Liver (tissue), 9 donors: ENCODE results near the gene HOXD13. TPM values are rescaled to one million over a fixed set of nuclear protein-coding genes. Genes with fewer than 3 reads are reported as not detected.

Experiments
- DNase-seq: peaks from one replicate; pipeline ENCODE4 v3.0.0-alpha.2; 2017; ENCODE audit warnings: low spot score
- H3K27ac ChIP-seq, 2 donors: one replicate each; pipeline ENCODE4 v1.7.0; 2013; ENCODE audit warnings: inconsistent platforms in 2 of 2, low read length in 2 of 2, control low read depth in 1 of 2, low read depth in 1 of 2, mild to moderate bottlenecking in 1 of 2
- H3K27me3 ChIP-seq, 4 donors: one replicate each; pipeline versions ENCODE4 v1.6.1 to v1.7.0; 2013; ENCODE audit warnings: low read length in 3 of 4, inconsistent platforms in 1 of 4, mild to moderate bottlenecking in 1 of 4, moderate library complexity in 1 of 4; ENCODE audit not compliant: control insufficient read depth in 4 of 4, insufficient read depth in 4 of 4
- H3K36me3 ChIP-seq, 4 donors: one replicate each; pipeline versions ENCODE4 v1.6.1 to v1.7.0; 2013; ENCODE audit warnings: low read length in 3 of 4, mild to moderate bottlenecking in 3 of 4, low read depth in 1 of 4, moderate library complexity in 1 of 4; ENCODE audit not compliant: control insufficient read depth in 4 of 4, insufficient read depth in 3 of 4
- H3K4me1 ChIP-seq, 4 donors: one replicate each; pipeline versions ENCODE4 v1.6.1 to v1.7.0; 2013; ENCODE audit warnings: low read length in 3 of 4, mild to moderate bottlenecking in 3 of 4, moderate library complexity in 1 of 4; ENCODE audit not compliant: control insufficient read depth in 4 of 4, insufficient read depth in 4 of 4
- H3K4me3 ChIP-seq, 3 donors: one replicate each; pipeline versions ENCODE4 v1.6.1 to v1.7.0; 2013; ENCODE audit warnings: low read length in 3 of 3, control low read depth in 1 of 3, low read depth in 1 of 3, mild to moderate bottlenecking in 1 of 3
- H3K9ac ChIP-seq, 2 donors: one replicate each; pipeline ENCODE4 v1.7.0; 2013; ENCODE audit warnings: low read length in 2 of 2, mild to moderate bottlenecking in 2 of 2, moderate library complexity in 2 of 2, control low read depth in 1 of 2, low read depth in 1 of 2
- H3K9me3 ChIP-seq, 4 donors: one replicate each; pipeline versions ENCODE4 v1.6.1 to v1.7.0; 2013; ENCODE audit warnings: low read length in 3 of 4; ENCODE audit not compliant: control insufficient read depth in 4 of 4
- ATF3 ChIP-seq: IDR thresholded peaks from 2 replicates; pipeline ENCODE4 v1.6.1; 2016; ENCODE audit warnings: antibody characterized with exemption
- CTCF ChIP-seq: fragments of 150-350 bp; IDR thresholded peaks from 2 replicates; pipeline ENCODE4 v1.5.1; 2017; ENCODE audit warnings: improper control_type of control experiment, low read depth, low read length; ENCODE audit not compliant: missing input control
- EGR1 ChIP-seq, 2 donors: IDR thresholded peaks; 2 replicates each; pipeline ENCODE4 v1.6.1; 2016 to 2018; ENCODE audit warnings: antibody characterized with exemption in 2 of 2, low read depth in 2 of 2
- FOXA1 ChIP-seq: IDR thresholded peaks from 2 replicates; pipeline ENCODE4 v1.6.1; 2016; ENCODE audit warnings: antibody characterized with exemption
- FOXA2 ChIP-seq: IDR thresholded peaks from 2 replicates; pipeline ENCODE4 v1.6.1; 2016; ENCODE audit warnings: antibody characterized with exemption
- GABPA ChIP-seq, 2 donors: IDR thresholded peaks in 1 of 2; conservative IDR thresholded peaks in 1 of 2; 2 replicates each; pipeline ENCODE4 v1.6.1; 2016; ENCODE audit warnings: antibody characterized with exemption in 2 of 2, mild to moderate bottlenecking in 1 of 2, moderate library complexity in 1 of 2
- HNF4A ChIP-seq, 2 donors: conservative IDR thresholded peaks; 2 replicates each; pipeline ENCODE4 v1.6.1; 2016; ENCODE audit warnings: antibody characterized with exemption in 2 of 2, mild to moderate bottlenecking in 2 of 2
- HNF4G ChIP-seq: IDR thresholded peaks from 2 replicates; pipeline ENCODE4 v1.6.1; 2016; ENCODE audit warnings: antibody characterized with exemption
- JUND ChIP-seq, 2 donors: IDR thresholded peaks; 2 replicates each; pipeline ENCODE4 v1.6.1; 2016; ENCODE audit warnings: antibody characterized with exemption in 2 of 2
- MAX ChIP-seq: IDR thresholded peaks from 2 replicates; pipeline ENCODE4 v1.6.1; 2016; ENCODE audit warnings: antibody characterized with exemption
- NR2F2 ChIP-seq: IDR thresholded peaks from 2 replicates; pipeline ENCODE4 v1.6.1; 2016; ENCODE audit warnings: antibody characterized with exemption
- RAD21 ChIP-seq, 2 donors: IDR thresholded peaks; 2 replicates each; pipeline ENCODE4 v1.6.1; 2016; ENCODE audit warnings: antibody characterized with exemption in 2 of 2, mild to moderate bottlenecking in 2 of 2
- RXRA ChIP-seq, 2 donors: IDR thresholded peaks; 2 replicates each; pipeline ENCODE4 v1.6.1; 2017 to 2018; ENCODE audit warnings: antibody characterized with exemption in 2 of 2, mild to moderate bottlenecking in 1 of 2
- SP1 ChIP-seq: IDR thresholded peaks from 2 replicates; pipeline ENCODE4 v1.6.1; 2018; ENCODE audit warnings: antibody characterized with exemption, mild to moderate bottlenecking
- TAF1 ChIP-seq: conservative IDR thresholded peaks from 2 replicates; pipeline ENCODE4 v1.6.1; 2016; ENCODE audit warnings: antibody characterized with exemption, mild to moderate bottlenecking
- YY1 ChIP-seq: IDR thresholded peaks from 2 replicates; pipeline ENCODE4 v1.6.1; 2016; ENCODE audit warnings: antibody characterized with exemption, mild to moderate bottlenecking
- ZBTB33 ChIP-seq: IDR thresholded peaks from 2 replicates; pipeline ENCODE4 v1.6.1; 2016; ENCODE audit warnings: antibody characterized with exemption
- WGBS: extraction: QIAGEN DNeasy Blood & Tissue Kit; methylation state at CpG from one replicate; pipeline ENCODE4 v1.1.7; 2013; 5-methylcytosine and 5-hydroxymethylcytosine counted together
- polyA plus RNA-seq, 2 donors: library from polyadenylated mRNA; stranded (reverse) in 1 of 2; unstranded in 1 of 2; fragments of 200-250 nt in 1 of 2; fragments of >200 nt in 1 of 2; fragmentation: Nextera tagmentation in 1 of 2; extraction: Ambion mirVana in 1 of 2; gene quantifications; one replicate each; pipeline versions ENCODE4 v1.2.1 to v1.2.3, GENCODE V29; 2013 to 2015
- total RNA-seq, 2 donors: library from RNA; depleted of rRNA; stranded (reverse); fragments of >200 nt; gene quantifications; one replicate each; pipeline ENCODE4 v1.2.3, GENCODE V29; 2014
- TF ChIP-seq, protein P1 (sequence below): IDR thresholded peaks from 2 replicates; pipeline ENCODE4 v1.6.1; 2016; ENCODE audit warnings: antibody characterized with exemption, mild to moderate bottlenecking
- donor health status: healthy.
- donor health status: healthy.
- donor health status: healthy.
- donor health status: healthy.
- donor health status: healthy.

Gene HOXD13
- total and polyA plus RNA-seq, 4 donors, result not detected

DNA sequence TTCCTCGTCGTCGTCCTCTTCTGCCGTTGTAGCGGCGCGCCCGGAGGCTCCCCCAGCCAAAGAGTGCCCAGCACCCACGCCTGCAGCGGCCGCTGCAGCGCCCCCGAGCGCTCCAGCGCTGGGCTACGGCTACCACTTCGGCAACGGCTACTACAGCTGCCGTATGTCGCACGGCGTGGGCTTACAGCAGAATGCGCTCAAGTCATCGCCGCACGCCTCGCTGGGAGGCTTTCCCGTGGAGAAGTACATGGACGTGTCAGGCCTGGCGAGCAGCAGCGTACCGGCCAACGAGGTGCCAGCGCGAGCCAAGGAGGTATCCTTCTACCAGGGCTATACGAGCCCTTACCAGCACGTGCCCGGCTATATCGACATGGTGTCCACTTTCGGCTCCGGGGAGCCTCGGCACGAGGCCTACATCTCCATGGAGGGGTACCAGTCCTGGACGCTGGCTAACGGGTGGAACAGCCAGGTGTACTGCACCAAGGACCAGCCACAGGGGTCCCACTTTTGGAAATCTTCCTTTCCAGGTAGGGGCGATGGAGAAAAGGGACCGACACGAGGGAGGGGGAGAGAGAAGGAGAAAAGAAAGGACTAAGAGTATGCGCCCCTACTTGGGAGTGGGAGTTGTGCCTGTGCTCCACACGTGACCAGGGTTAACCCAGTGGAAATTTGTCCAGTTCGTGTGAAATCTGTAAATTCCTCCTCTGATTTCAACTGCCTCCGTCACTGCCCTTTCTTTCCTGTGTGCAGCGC is 800 bp downstream of the HOXD13 start:
- no peak for DNase-seq
- TF ChIP-seq CTCF (no peak), HNF4G (no peak), EGR1 (IDR thresholded peaks at IDR 0.05; ENCODE audit: low read depth in 2 of 2) (no peak), NR2F2 (no peak), RAD21 (IDR thresholded peaks at IDR 0.05) (no peak), JUND (IDR thresholded peaks at IDR 0.05) (no peak)
- H3K4me3 ChIP-seq, result peak overlapping the region in 1 of 3 donors; percentile 42
- WGBS, result 5% methylated on average over 53 of the region's 53 CpGs
- no peak overlapping the region for H3K27ac ChIP-seq
- H3K9me3 ChIP-seq, result peaks cover 0 to 4% (median 2%) of the 10 kb centered on the region in 4 donors
- H3K36me3 ChIP-seq, result no peaks in the 10 kb centered on the region
- peaks cover 9 to 27% (median 21%) of the 10 kb centered on the region in 4 donors for H3K4me1 ChIP-seq
- no peak overlapping the region for H3K9ac ChIP-seq
- peaks cover 8 to 54% (median 26%) of the 10 kb centered on the region in 4 donors for H3K27me3 ChIP-seq

DNA sequence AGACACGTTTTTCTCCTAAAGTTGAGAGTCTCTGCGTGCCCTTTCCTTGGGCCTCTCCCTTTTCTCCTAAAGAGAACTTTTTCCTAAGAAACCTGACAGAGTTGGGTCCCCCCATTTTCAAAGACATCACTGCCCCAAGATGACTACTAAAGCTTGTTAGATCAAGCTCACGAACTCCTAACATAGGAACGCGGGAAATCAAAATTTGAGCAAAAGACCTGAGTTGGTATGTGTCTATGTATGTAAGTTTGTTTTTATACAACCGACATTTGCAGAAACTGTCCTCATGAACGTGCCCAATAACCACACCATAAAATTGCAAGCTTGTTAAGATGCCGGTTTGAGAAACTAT is 1.4 kb downstream of the HOXD13 start:
- DNase-seq, result no peak
- Histone ChIP-seq H3K4me3 (no peak overlapping the region), H3K9ac (no peak overlapping the region), H3K9me3 (peaks cover 0 to 4% (median 2%) of the 10 kb centered on the region in 4 donors), H3K36me3 (no peaks in the 10 kb centered on the region), H3K27ac (no peak overlapping the region), H3K27me3 (peaks cover 10 to 54% (median 25%) of the 10 kb centered on the region in 4 donors), H3K4me1 (peaks cover 9 to 24% (median 18%) of the 10 kb centered on the region in 4 donors)
- 7% methylated on average over 8 of the region's 8 CpGs for WGBS
- TF ChIP-seq ATF3 (no peak), ZBTB33 (no peak), NR2F2 (no peak), SP1 (no peak), EGR1 (IDR thresholded peaks at IDR 0.05; ENCODE audit: low read depth in 2 of 2) (no peak), RXRA (IDR thresholded peaks at IDR 0.05) (no peak), FOXA2 (no peak), YY1 (no peak), MAX (no peak), GABPA (IDR thresholded peaks at IDR 0.05 in 1 of 2, conservative IDR thresholded peaks at IDR 0.05 in 1 of 2) (no peak), FOXA1 (no peak), JUND (IDR thresholded peaks at IDR 0.05) (no peak), TAF1 (no peak), HNF4A (conservative IDR thresholded peaks at IDR 0.05) (no peak), RAD21 (IDR thresholded peaks at IDR 0.05) (no peak), HNF4G (no peak)
- TF ChIP-seq, protein P1, sequence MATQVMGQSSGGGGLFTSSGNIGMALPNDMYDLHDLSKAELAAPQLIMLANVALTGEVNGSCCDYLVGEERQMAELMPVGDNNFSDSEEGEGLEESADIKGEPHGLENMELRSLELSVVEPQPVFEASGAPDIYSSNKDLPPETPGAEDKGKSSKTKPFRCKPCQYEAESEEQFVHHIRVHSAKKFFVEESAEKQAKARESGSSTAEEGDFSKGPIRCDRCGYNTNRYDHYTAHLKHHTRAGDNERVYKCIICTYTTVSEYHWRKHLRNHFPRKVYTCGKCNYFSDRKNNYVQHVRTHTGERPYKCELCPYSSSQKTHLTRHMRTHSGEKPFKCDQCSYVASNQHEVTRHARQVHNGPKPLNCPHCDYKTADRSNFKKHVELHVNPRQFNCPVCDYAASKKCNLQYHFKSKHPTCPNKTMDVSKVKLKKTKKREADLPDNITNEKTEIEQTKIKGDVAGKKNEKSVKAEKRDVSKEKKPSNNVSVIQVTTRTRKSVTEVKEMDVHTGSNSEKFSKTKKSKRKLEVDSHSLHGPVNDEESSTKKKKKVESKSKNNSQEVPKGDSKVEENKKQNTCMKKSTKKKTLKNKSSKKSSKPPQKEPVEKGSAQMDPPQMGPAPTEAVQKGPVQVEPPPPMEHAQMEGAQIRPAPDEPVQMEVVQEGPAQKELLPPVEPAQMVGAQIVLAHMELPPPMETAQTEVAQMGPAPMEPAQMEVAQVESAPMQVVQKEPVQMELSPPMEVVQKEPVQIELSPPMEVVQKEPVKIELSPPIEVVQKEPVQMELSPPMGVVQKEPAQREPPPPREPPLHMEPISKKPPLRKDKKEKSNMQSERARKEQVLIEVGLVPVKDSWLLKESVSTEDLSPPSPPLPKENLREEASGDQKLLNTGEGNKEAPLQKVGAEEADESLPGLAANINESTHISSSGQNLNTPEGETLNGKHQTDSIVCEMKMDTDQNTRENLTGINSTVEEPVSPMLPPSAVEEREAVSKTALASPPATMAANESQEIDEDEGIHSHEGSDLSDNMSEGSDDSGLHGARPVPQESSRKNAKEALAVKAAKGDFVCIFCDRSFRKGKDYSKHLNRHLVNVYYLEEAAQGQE, result no peak
